ENCODE results near the gene ADCY7. TPM values are rescaled to one million over a fixed set of nuclear protein-coding genes. Genes with fewer than 3 reads are reported as not detected.
A peak's percentile ranks its signal among the peaks of the same experiment; 100 is the strongest.

Gene ADCY7
- total and polyA plus RNA-seq, 5 experiments from 2014 or later: 60.1 to 135 (median 72.8) TPM

- Mint-ChIP-seq H3K27me3 (no peaks in the 10 kb centered on the region), H3K4me3 (no peak overlapping the region), H3K36me3 (peaks cover 0 to 60% (median 2%) of the 10 kb centered on the region in 3 donors), H3K4me1 (peaks cover 0 to 3% (median 2%) of the 10 kb centered on the region in 4 donors), H3K27ac (peak overlapping the region in 3 of 10 donors; percentile 24 to 81 (median 48)), H3K9me3 (no peaks in the 10 kb centered on the region)
- DNase-seq: peak in 1 of 10 donors; percentile 60
- POLR2A ChIA-PET: no interaction called here
- no peak for ATAC-seq
These were observed 37.5 kb downstream of the ADCY7 start for GRCh38 chr16:50303605-50304466.

DNA sequence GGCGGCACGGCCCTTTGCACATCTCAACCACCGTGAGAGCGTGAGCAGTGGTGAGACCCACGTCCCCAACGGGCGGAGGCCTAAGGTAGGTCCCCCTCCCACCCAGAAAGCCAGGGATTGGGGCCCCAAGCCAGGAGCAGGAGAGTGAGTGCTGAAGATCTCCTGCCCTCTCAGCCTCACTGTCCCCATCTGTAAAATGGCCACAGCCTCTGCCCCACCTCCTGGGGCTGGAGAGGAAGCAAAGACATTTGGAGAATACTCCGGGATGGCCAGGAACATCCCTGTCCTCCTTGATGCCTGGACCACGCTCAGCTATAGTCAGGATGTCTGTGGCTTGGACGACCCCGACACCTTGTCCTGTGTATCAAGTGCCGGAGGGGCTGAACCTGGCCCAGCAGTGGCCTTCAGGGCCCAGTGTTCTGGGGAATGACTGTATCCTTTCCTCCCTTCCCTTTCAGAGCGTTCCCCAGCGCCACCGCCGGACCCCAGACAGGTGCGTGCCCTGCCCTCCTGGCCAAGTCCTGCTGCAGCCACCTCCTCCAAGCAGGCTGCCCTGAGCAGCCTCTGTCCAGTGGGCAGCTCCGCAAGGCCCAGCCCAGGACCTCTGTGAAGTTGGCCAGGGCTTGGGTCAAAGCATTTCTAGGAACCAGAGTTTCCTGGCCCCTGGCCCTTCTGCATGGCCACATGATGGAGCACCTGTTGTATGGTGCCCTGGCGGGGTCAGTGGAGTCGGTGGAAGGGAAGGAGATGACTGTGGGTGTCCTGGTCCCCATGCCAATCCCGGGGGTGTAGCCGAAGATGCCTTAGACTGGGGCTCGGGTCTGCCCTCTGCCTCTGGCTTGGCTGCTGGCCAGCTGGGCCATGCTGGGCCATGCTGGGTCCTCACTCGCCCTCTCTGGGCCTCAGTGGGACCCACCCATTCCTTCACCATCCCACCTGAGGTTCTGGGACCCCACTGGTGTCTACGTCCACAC, 38.4 kb downstream of the ADCY7 start:
- POLR2A ChIA-PET: no interaction called here
- DNase-seq: peak in 1 of 10 donors; percentile 59
- peaks cover 1 to 3% (median 3%) of the 10 kb centered on the region in 4 donors for H3K4me1 Mint-ChIP-seq
- H3K27ac Mint-ChIP-seq: peak overlapping the region in 2 of 10 donors; percentile 17 to 53
- H3K4me3 Mint-ChIP-seq: no peak overlapping the region
- H3K36me3 Mint-ChIP-seq: peaks cover 0 to 67% (median 2%) of the 10 kb centered on the region in 3 donors
- H3K27me3 Mint-ChIP-seq: no peaks in the 10 kb centered on the region
- no peak for ATAC-seq
- H3K9me3 Mint-ChIP-seq: no peaks in the 10 kb centered on the region

GRCh38 chr16:50305441-50306061, 39.2 kb downstream of the ADCY7 start:
- H3K36me3 Mint-ChIP-seq: peaks cover 0 to 72% (median 2%) of the 10 kb centered on the region in 3 donors
- H3K4me1 Mint-ChIP-seq: peaks cover 1 to 10% (median 8%) of the 10 kb centered on the region in 4 donors
- POLR2A ChIA-PET: interaction anchor here (0.6 kb wide), 1 partner anchor 56 kb away, joined by 8 read pairs; no protein-coding TSS in a partner anchor
- no peaks in the 10 kb centered on the region for H3K9me3 Mint-ChIP-seq
- no peaks in the 10 kb centered on the region for H3K27me3 Mint-ChIP-seq
- no peak overlapping the region for H3K4me3 Mint-ChIP-seq
- no peak for ATAC-seq
- H3K27ac Mint-ChIP-seq: peak overlapping the region in 1 of 10 donors; percentile 59
- DNase-seq: peak in 1 of 10 donors; percentile 40

- DNase-seq: peak in 1 of 10 donors; percentile 55
- POLR2A ChIA-PET: interaction anchor here (0.6 kb wide), 1 partner anchor 56 kb away, joined by 8 read pairs; no protein-coding TSS in a partner anchor
- Mint-ChIP-seq H3K4me1 (peaks cover 1 to 10% (median 8%) of the 10 kb centered on the region in 4 donors), H3K4me3 (no peak overlapping the region), H3K27me3 (no peaks in the 10 kb centered on the region), H3K27ac (peak overlapping the region in 5 of 10 donors; percentile 38 to 87 (median 58)), H3K36me3 (peaks cover 0 to 68% (median 2%) of the 10 kb centered on the region in 3 donors), H3K9me3 (no peaks in the 10 kb centered on the region)
- ATAC-seq: no peak
These were observed 39.9 kb downstream of the ADCY7 start for GRCh38 chr16:50306287-50306686.

GRCh38 chr16:50308237-50308965, 42.0 kb downstream of the ADCY7 start:
- Mint-ChIP-seq H3K9me3 (no peaks in the 10 kb centered on the region), H3K36me3 (peaks cover 0 to 64% (median 8%) of the 10 kb centered on the region in 3 donors), H3K27me3 (no peaks in the 10 kb centered on the region), H3K27ac (peak overlapping the region in 6 of 10 donors; percentile 25 to 88 (median 48)), H3K4me1 (peaks cover 13 to 18% (median 16%) of the 10 kb centered on the region in 4 donors), H3K4me3 (no peak overlapping the region)
- POLR2A ChIA-PET: interaction anchor here (0.7 to 1.1 kb wide), 3 partner anchors 13 to 26 kb away, joined by 3 read pairs; no protein-coding TSS in a partner anchor
- DNase-seq (peak in 2 of 10 donors; percentile 16 to 62), ATAC-seq (no peak)

DNA sequence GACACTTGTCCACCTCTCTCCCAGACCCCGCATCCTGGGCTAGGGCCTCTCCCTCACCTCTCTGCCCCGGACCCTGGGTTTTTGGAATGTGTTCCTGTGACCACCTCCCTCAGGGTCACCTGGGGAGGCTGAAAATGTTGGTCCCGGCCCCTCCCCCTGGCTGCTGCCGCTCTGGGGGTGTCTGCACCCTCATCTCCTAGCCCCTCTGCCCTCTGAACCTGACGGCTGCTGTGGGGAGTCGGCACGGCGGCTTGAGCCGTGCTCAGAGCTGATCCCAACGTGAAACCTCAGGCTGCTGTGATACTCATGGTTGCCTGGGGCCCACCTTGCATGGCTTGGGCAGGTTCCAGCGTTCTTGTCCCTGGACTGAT, 42.8 kb downstream of the ADCY7 start:
- no peak for ATAC-seq
- peaks cover 0 to 67% (median 8%) of the 10 kb centered on the region in 3 donors for H3K36me3 Mint-ChIP-seq
- DNase-seq: peak in 2 of 10 donors; percentile 6 to 62
- no peaks in the 10 kb centered on the region for H3K9me3 Mint-ChIP-seq
- peak overlapping the region in 3 of 10 donors; percentile 44 to 88 (median 71) for H3K27ac Mint-ChIP-seq
- POLR2A ChIA-PET: interaction anchor here (0.6 to 1.1 kb wide), 4 partner anchors 9 to 68 kb away, joined by 3 read pairs; no protein-coding TSS in a partner anchor
- H3K4me1 Mint-ChIP-seq: peaks cover 17 to 25% (median 23%) of the 10 kb centered on the region in 4 donors
- no peak overlapping the region for H3K4me3 Mint-ChIP-seq
- H3K27me3 Mint-ChIP-seq: no peaks in the 10 kb centered on the region

GRCh38 chr16:50309527-50310307, 43.4 kb downstream of the ADCY7 start:
- Mint-ChIP-seq H3K36me3 (peaks cover 0 to 67% (median 8%) of the 10 kb centered on the region in 3 donors), H3K9me3 (no peaks in the 10 kb centered on the region), H3K4me3 (peak overlapping the region in 1 of 10 donors; percentile 66), H3K27me3 (no peaks in the 10 kb centered on the region), H3K27ac (peak overlapping the region; percentile 25 to 92 (median 80)), H3K4me1 (peaks cover 17 to 28% (median 24%) of the 10 kb centered on the region in 4 donors)
- DNase-seq (peak in 2 of 10 donors; percentile 14 to 50), ATAC-seq (no peak)
- POLR2A ChIA-PET: interaction anchor here (0.6 to 1.5 kb wide), 6 partner anchors 10 to 68 kb away, joined by 3 to 5 read pairs (median 3); no protein-coding TSS in a partner anchor

DNA sequence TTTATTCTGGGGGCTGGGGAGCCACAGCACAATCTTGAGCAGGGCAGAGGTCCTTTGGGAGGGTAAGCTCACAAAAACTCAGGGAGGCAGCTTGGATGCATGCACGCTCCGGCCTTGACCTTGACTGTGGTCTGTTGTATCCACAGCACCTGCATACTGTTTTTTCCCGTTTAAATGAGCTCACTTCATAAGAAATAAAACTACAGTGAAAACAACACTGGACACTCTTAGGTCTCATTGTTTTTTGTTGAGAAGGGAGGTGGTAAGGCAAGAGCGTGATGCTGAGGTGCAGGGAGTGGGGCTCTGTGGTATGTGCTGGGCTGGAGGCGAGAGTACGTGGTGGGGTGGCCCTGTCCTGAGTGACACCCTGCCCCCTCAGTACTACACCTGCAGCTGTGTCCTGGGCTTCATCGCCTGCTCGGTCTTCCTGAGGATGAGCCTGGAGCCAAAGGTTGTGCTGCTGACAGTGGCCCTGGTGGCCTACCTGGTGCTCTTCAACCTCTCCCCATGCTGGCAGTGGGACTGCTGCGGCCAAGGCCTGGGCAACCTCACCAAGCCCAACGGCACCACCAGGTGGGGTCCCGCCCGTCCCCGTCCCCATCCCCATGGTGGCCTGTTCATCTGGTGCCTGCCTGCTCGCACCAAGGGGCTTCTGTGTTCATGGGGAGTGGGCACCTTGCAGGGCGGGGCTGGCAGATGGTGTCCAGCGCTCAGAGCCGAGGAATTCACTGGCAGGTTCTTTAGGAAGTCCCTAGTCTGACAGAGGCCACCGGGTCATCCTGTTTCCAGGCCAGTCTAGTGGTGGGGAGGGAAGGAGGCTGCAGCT, 44.2 kb downstream of the ADCY7 start:
- H3K36me3 Mint-ChIP-seq: peaks cover 0 to 71% (median 8%) of the 10 kb centered on the region in 3 donors

DNA sequence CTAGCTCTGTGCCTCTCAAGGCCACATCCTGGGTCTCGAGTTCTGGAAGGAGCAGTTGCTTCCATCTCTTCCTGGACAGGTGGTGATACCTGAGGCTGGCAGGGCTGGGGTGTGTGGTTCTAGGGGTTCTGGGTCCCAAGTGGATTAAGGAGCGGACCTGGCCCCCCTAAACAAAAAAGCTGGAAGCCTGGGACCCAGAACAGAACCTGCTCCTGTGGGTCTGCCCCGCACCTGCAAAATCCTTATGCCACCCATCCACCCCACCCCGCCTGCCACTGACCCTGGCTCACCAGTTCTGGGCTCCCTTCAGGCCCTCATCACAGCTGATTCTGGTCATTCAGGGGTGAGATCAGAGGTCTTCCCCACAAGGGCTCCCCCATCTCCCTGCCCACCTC, 44.8 kb downstream of the ADCY7 start:
- ATAC-seq (no peak), DNase-seq (peak in 2 of 10 donors; percentile 5 to 59)
- no peaks in the 10 kb centered on the region for H3K27me3 Mint-ChIP-seq
- peak overlapping the region in 7 of 10 donors; percentile 9 to 83 (median 59) for H3K27ac Mint-ChIP-seq
- H3K9me3 Mint-ChIP-seq: no peaks in the 10 kb centered on the region
- peaks cover 18 to 28% (median 25%) of the 10 kb centered on the region in 4 donors for H3K4me1 Mint-ChIP-seq
- peaks cover 0 to 73% (median 8%) of the 10 kb centered on the region in 3 donors for H3K36me3 Mint-ChIP-seq
- no peak overlapping the region for H3K4me3 Mint-ChIP-seq
- POLR2A ChIA-PET: interaction anchor here (0.5 to 2.3 kb wide), 3 partner anchors 36 to 70 kb away, joined by 3 to 9 read pairs (median 4); no protein-coding TSS in a partner anchor

More for the DNA sequence above, 44.2 kb downstream of the ADCY7 start:
- peak overlapping the region in 9 of 10 donors; percentile 69 to 92 (median 83) for H3K27ac Mint-ChIP-seq
- DNase-seq: peak in 2 of 10 donors; percentile 13 to 38
- H3K4me3 Mint-ChIP-seq: no peak overlapping the region
- no peak for ATAC-seq
- peaks cover 18 to 28% (median 25%) of the 10 kb centered on the region in 4 donors for H3K4me1 Mint-ChIP-seq
- no peaks in the 10 kb centered on the region for H3K27me3 Mint-ChIP-seq
- no peaks in the 10 kb centered on the region for H3K9me3 Mint-ChIP-seq
- POLR2A ChIA-PET: interaction anchor here (0.5 to 2.3 kb wide), 4 partner anchors 17 to 69 kb away, joined by 3 to 9 read pairs (median 4); no protein-coding TSS in a partner anchor

Data from naive thymus-derived CD8-positive, alpha-beta T cell (primary cell).